Gastrocnemius medialis (tissue), 4 donors: ENCODE measurements around the gene PRKCA. TPM values are rescaled to one million over a fixed set of nuclear protein-coding genes. Genes with fewer than 3 reads are reported as not detected.

ENCODE experiments used
- ATAC-seq, 2 donors: fragments of 150-250 bp; one replicate each; pipeline ENCODE4 v1.9.1; 2016
- DNase-seq, 2 donors: peaks; one replicate each; pipeline ENCODE4 v3.0.0-alpha.2; 2019
- H3K27ac ChIP-seq, 4 donors: fragments of 200-600 bp; sonication (generic); 1 replicate in 1 of 4; 2 replicates in 3 of 4; pipeline ENCODE4 v1.5.1; 2016 to 2018; ENCODE audit warnings: mild to moderate bottlenecking in 2 of 4, moderate library complexity in 1 of 4
- H3K27me3 ChIP-seq, 3 donors: fragments of 200-600 bp; sonication (generic) in 2 of 3; 1 replicate in 1 of 3; 2 replicates in 2 of 3; pipeline versions ENCODE4 v1.5.1 to v1.6.0; 2016 to 2019; ENCODE audit warnings: mild to moderate bottlenecking in 1 of 3, moderate library complexity in 1 of 3
- H3K36me3 ChIP-seq, 2 donors: fragments of 200-600 bp; sonication (generic) in 1 of 2; one replicate each; pipeline ENCODE4 v1.5.1; 2017 to 2018
- H3K4me1 ChIP-seq, 2 donors: fragments of 200-600 bp; sonication (generic) in 1 of 2; one replicate each; pipeline ENCODE4 v1.5.1; 2016 to 2017; ENCODE audit warnings: mild to moderate bottlenecking in 2 of 2
- H3K4me3 ChIP-seq, 4 donors: fragments of 200-600 bp; sonication (generic) in 3 of 4; 1 replicate in 1 of 4; 2 replicates in 3 of 4; pipeline ENCODE4 v1.5.1; 2016 to 2019; ENCODE audit warnings: mild to moderate bottlenecking in 2 of 4
- H3K9me3 ChIP-seq, 3 donors: fragments of 200-600 bp; sonication (generic) in 2 of 3; 1 replicate in 1 of 3; 2 replicates in 2 of 3; pipeline ENCODE4 v1.5.1; 2016 to 2019
- CTCF ChIP-seq, 5 experiments: fragments of 450-650 bp in 3 of 5; fragments of 200-600 bp in 2 of 5; sonication (generic) in 2 of 5; IDR thresholded peaks in 4 of 5; conservative IDR thresholded peaks in 1 of 5; 1 replicate in 4 of 5; 2 replicates in 1 of 5; pipeline ENCODE4 v1.5.1; 2016 to 2019; ENCODE audit warnings: antibody characterized with exemption in 5 of 5, mild to moderate bottlenecking in 3 of 5, moderate library complexity in 3 of 5
- POLR2A ChIP-seq, 2 donors: fragments of 450-650 bp; IDR thresholded peaks; one replicate each; pipeline ENCODE4 v1.6.1; 2017; ENCODE audit warnings: antibody characterized with exemption in 2 of 2, mild to moderate bottlenecking in 2 of 2, moderate library complexity in 2 of 2
- in situ Hi-C, 4 donors: fragments of 200-750 bp; cut with MboI; loops; one replicate each; pipeline versions ENCODE4 v1.15.0 to v1.8.0; 2017; ENCODE audit warnings: low sequenced_read_pairs in 4 of 4
- intact Hi-C: fragments of 100-400 bp; cut with DNase I; formaldehyde crosslinking; loops from one replicate; pipeline ENCODE4 v1.15.1; 2023; ENCODE audit warnings: low total_unique reads
- total RNA-seq, 4 donors: library from RNA; depleted of rRNA; stranded (reverse); fragments of >200 nt; gene quantifications; one replicate each; pipeline versions ENCODE4 v1.1.0 to v1.2.3, GENCODE V29; 2016

PRKCA gene
- total RNA-seq, 4 donors from 2014 or later: 7.6 to 16.8 (median 11.1) TPM

- H3K4me3 ChIP-seq: no peak overlapping the region
- no peaks in the 10 kb centered on the region for H3K9me3 ChIP-seq
- DNase-seq (no peak), ATAC-seq (no peak)
- no peaks in the 10 kb centered on the region for H3K27me3 ChIP-seq
- H3K4me1 ChIP-seq: no peaks in the 10 kb centered on the region
- no peak for TF ChIP-seq CTCF (IDR thresholded peaks at IDR 0.05 in 4 of 5, conservative IDR thresholded peaks at IDR 0.05 in 1 of 5)
- TF ChIP-seq POLR2A (IDR thresholded peaks at IDR 0.05): no peak
- H3K27ac ChIP-seq: no peak overlapping the region
- H3K36me3 ChIP-seq: no peaks in the 10 kb centered on the region
- intact Hi-C loops: no loop called here
- in situ Hi-C loops: no loop called here
Observed at GRCh38 chr17:66422186-66422585, 119.8 kb downstream of the PRKCA start.

- Histone ChIP-seq H3K27me3 (no peaks in the 10 kb centered on the region), H3K4me3 (no peak overlapping the region), H3K27ac (no peak overlapping the region), H3K9me3 (no peaks in the 10 kb centered on the region), H3K36me3 (no peaks in the 10 kb centered on the region), H3K4me1 (no peaks in the 10 kb centered on the region)
- no peak for TF ChIP-seq CTCF (IDR thresholded peaks at IDR 0.05 in 4 of 5, conservative IDR thresholded peaks at IDR 0.05 in 1 of 5)
- TF ChIP-seq POLR2A (IDR thresholded peaks at IDR 0.05): no peak
- intact Hi-C loops: no loop called here
- ATAC-seq (no peak), DNase-seq (no peak)
- in situ Hi-C loops: no loop called here
Observed at GRCh38 chr17:66423056-66423955, 120.9 kb downstream of the PRKCA start.

GRCh38 chr17:66425756-66426396 lies 123.5 kb downstream of the PRKCA start:
- no peak overlapping the region for H3K4me3 ChIP-seq
- intact Hi-C loops: no loop called here
- ATAC-seq: no peak
- DNase-seq: no peak
- H3K9me3 ChIP-seq: no peaks in the 10 kb centered on the region
- H3K27ac ChIP-seq: no peak overlapping the region
- H3K27me3 ChIP-seq: no peaks in the 10 kb centered on the region
- no peaks in the 10 kb centered on the region for H3K36me3 ChIP-seq
- H3K4me1 ChIP-seq: no peaks in the 10 kb centered on the region
- in situ Hi-C loops: no loop called here
- TF ChIP-seq CTCF (IDR thresholded peaks at IDR 0.05 in 4 of 5, conservative IDR thresholded peaks at IDR 0.05 in 1 of 5) (no peak), POLR2A (IDR thresholded peaks at IDR 0.05) (no peak)

- TF ChIP-seq CTCF (IDR thresholded peaks at IDR 0.05 in 4 of 5, conservative IDR thresholded peaks at IDR 0.05 in 1 of 5): no peak
- TF ChIP-seq POLR2A (IDR thresholded peaks at IDR 0.05): no peak
- Histone ChIP-seq H3K36me3 (no peaks in the 10 kb centered on the region), H3K27me3 (no peaks in the 10 kb centered on the region), H3K4me1 (no peaks in the 10 kb centered on the region), H3K9me3 (no peaks in the 10 kb centered on the region), H3K4me3 (no peak overlapping the region), H3K27ac (no peak overlapping the region)
- intact Hi-C loops (no loop called here), in situ Hi-C loops (no loop called here)
- DNase-seq (no peak), ATAC-seq (no peak)
Observed at GRCh38 chr17:66426397-66427033, 124.1 kb downstream of the PRKCA start.
